ENCODE data around the gene DXO. TPM values are rescaled to one million over a fixed set of nuclear protein-coding genes. Genes with fewer than 3 reads are reported as not detected.
A peak's percentile ranks its signal among the peaks of the same experiment; 100 is the strongest.
"Not testable (repeated sequence)": the region's sequence is repeated elsewhere in the genome, so short reads cannot be mapped to it uniquely, and the experiment has no call there.

The DXO gene
- total and polyA plus RNA-seq, 2 donors, result 11.8 to 27.3 TPM

- not testable (repeated sequence) for DNase-seq (ENCODE audit: low read depth in 6 of 9, low spot score in 9 of 9); H3K36me3 ChIP-seq (ENCODE audit: control insufficient read depth in 2 of 2, insufficient read depth in 2 of 2, low read length in 1 of 2); H3K27ac ChIP-seq (ENCODE audit: low read depth in 1 of 2, low read length in 1 of 2); H3K4me1 ChIP-seq (ENCODE audit: control insufficient read depth in 2 of 2, insufficient read depth in 2 of 2, low read length in 2 of 2); H3K9me3 ChIP-seq (ENCODE audit: control insufficient read depth in 2 of 2, insufficient read depth in 1 of 2, low read length in 1 of 2); H3K27me3 ChIP-seq (ENCODE audit: control insufficient read depth in 2 of 2, insufficient read depth in 1 of 2, low read length in 1 of 2); H3K4me3 ChIP-seq (ENCODE audit: low read length in 2 of 2)
- WGBS, result 91% methylated on average over 12 of the region's 12 CpGs
Measured at GRCh38 chr6:32007086-32007485, 35.1 kb upstream of the DXO start.

- not testable (repeated sequence) for DNase-seq (ENCODE audit: low read depth in 6 of 9, low spot score in 9 of 9)
Measured at GRCh38 chr6:32005991-32006529, 34.1 kb upstream of the DXO start.

GRCh38 chr6:32005538-32005880, 33.6 kb upstream of the DXO start:
- not testable (repeated sequence) for H3K27me3 ChIP-seq (ENCODE audit: control insufficient read depth in 2 of 2, insufficient read depth in 1 of 2, low read length in 1 of 2); H3K27ac ChIP-seq (ENCODE audit: low read depth in 1 of 2, low read length in 1 of 2); H3K36me3 ChIP-seq (ENCODE audit: control insufficient read depth in 2 of 2, insufficient read depth in 2 of 2, low read length in 1 of 2); H3K4me3 ChIP-seq (ENCODE audit: low read length in 2 of 2); H3K4me1 ChIP-seq (ENCODE audit: control insufficient read depth in 2 of 2, insufficient read depth in 2 of 2, low read length in 2 of 2); DNase-seq (ENCODE audit: low read depth in 6 of 9, low spot score in 9 of 9); H3K9me3 ChIP-seq (ENCODE audit: control insufficient read depth in 2 of 2, insufficient read depth in 1 of 2, low read length in 1 of 2)
- WGBS, result 93% methylated on average over 9 of the region's 9 CpGs

More at GRCh38 chr6:32005991-32006529, 34.1 kb upstream of the DXO start:
- not testable (repeated sequence) for H3K36me3 ChIP-seq (ENCODE audit: control insufficient read depth in 2 of 2, insufficient read depth in 2 of 2, low read length in 1 of 2); H3K9me3 ChIP-seq (ENCODE audit: control insufficient read depth in 2 of 2, insufficient read depth in 1 of 2, low read length in 1 of 2); H3K27me3 ChIP-seq (ENCODE audit: control insufficient read depth in 2 of 2, insufficient read depth in 1 of 2, low read length in 1 of 2); H3K4me3 ChIP-seq (ENCODE audit: low read length in 2 of 2); H3K4me1 ChIP-seq (ENCODE audit: control insufficient read depth in 2 of 2, insufficient read depth in 2 of 2, low read length in 2 of 2); H3K27ac ChIP-seq (ENCODE audit: low read depth in 1 of 2, low read length in 1 of 2)
- 84% methylated on average over 8 of the region's 8 CpGs for WGBS

- WGBS, result 64% methylated on average over 9 of the region's 13 CpGs
- not testable (repeated sequence) for H3K4me1 ChIP-seq (ENCODE audit: control insufficient read depth in 2 of 2, insufficient read depth in 2 of 2, low read length in 2 of 2); H3K27me3 ChIP-seq (ENCODE audit: control insufficient read depth in 2 of 2, insufficient read depth in 1 of 2, low read length in 1 of 2); DNase-seq (ENCODE audit: low read depth in 6 of 9, low spot score in 9 of 9); H3K9me3 ChIP-seq (ENCODE audit: control insufficient read depth in 2 of 2, insufficient read depth in 1 of 2, low read length in 1 of 2); H3K4me3 ChIP-seq (ENCODE audit: low read length in 2 of 2); H3K36me3 ChIP-seq (ENCODE audit: control insufficient read depth in 2 of 2, insufficient read depth in 2 of 2, low read length in 1 of 2)
- peak overlapping the region in 1 of 2 donors; percentile 42 for H3K27ac ChIP-seq (ENCODE audit: low read depth in 1 of 2, low read length in 1 of 2)
Measured at GRCh38 chr6:32004864-32005537, 33.1 kb upstream of the DXO start.

- 57% methylated on average over 4 of the region's 4 CpGs for WGBS
- H3K36me3 ChIP-seq (ENCODE audit: control insufficient read depth in 2 of 2, insufficient read depth in 2 of 2, low read length in 1 of 2); DNase-seq (ENCODE audit: low read depth in 6 of 9, low spot score in 9 of 9); H3K4me3 ChIP-seq (ENCODE audit: low read length in 2 of 2); H3K9me3 ChIP-seq (ENCODE audit: control insufficient read depth in 2 of 2, insufficient read depth in 1 of 2, low read length in 1 of 2); H3K4me1 ChIP-seq (ENCODE audit: control insufficient read depth in 2 of 2, insufficient read depth in 2 of 2, low read length in 2 of 2); H3K27ac ChIP-seq (ENCODE audit: low read depth in 1 of 2, low read length in 1 of 2); H3K27me3 ChIP-seq (ENCODE audit: control insufficient read depth in 2 of 2, insufficient read depth in 1 of 2, low read length in 1 of 2): not testable (repeated sequence)
Measured at GRCh38 chr6:32004393-32004792, 32.5 kb upstream of the DXO start.

GRCh38 chr6:32003301-32003700, 31.4 kb upstream of the DXO start:
- WGBS, result no CpG with 5 or more reads among the region's 7 CpGs
- H3K36me3 ChIP-seq (ENCODE audit: control insufficient read depth in 2 of 2, insufficient read depth in 2 of 2, low read length in 1 of 2); H3K9me3 ChIP-seq (ENCODE audit: control insufficient read depth in 2 of 2, insufficient read depth in 1 of 2, low read length in 1 of 2); H3K27ac ChIP-seq (ENCODE audit: low read depth in 1 of 2, low read length in 1 of 2); DNase-seq (ENCODE audit: low read depth in 6 of 9, low spot score in 9 of 9); H3K4me1 ChIP-seq (ENCODE audit: control insufficient read depth in 2 of 2, insufficient read depth in 2 of 2, low read length in 2 of 2); H3K4me3 ChIP-seq (ENCODE audit: low read length in 2 of 2); H3K27me3 ChIP-seq (ENCODE audit: control insufficient read depth in 2 of 2, insufficient read depth in 1 of 2, low read length in 1 of 2): not testable (repeated sequence)

GRCh38 chr6:32002546-32003268, 30.8 kb upstream of the DXO start:
- WGBS, result no CpG with 5 or more reads among the region's 15 CpGs

GRCh38 chr6:31996385-31996784, 24.4 kb upstream of the DXO start:
- H3K27me3 ChIP-seq (ENCODE audit: control insufficient read depth in 2 of 2, insufficient read depth in 1 of 2, low read length in 1 of 2); H3K9me3 ChIP-seq (ENCODE audit: control insufficient read depth in 2 of 2, insufficient read depth in 1 of 2, low read length in 1 of 2); DNase-seq (ENCODE audit: low read depth in 6 of 9, low spot score in 9 of 9); H3K36me3 ChIP-seq (ENCODE audit: control insufficient read depth in 2 of 2, insufficient read depth in 2 of 2, low read length in 1 of 2); H3K4me3 ChIP-seq (ENCODE audit: low read length in 2 of 2); H3K27ac ChIP-seq (ENCODE audit: low read depth in 1 of 2, low read length in 1 of 2); H3K4me1 ChIP-seq (ENCODE audit: control insufficient read depth in 2 of 2, insufficient read depth in 2 of 2, low read length in 2 of 2): not testable (repeated sequence)
- 94% methylated on average over 5 of the region's 6 CpGs for WGBS

More at GRCh38 chr6:32002546-32003268, 30.8 kb upstream of the DXO start:
- not testable (repeated sequence) for H3K36me3 ChIP-seq (ENCODE audit: control insufficient read depth in 2 of 2, insufficient read depth in 2 of 2, low read length in 1 of 2); H3K9me3 ChIP-seq (ENCODE audit: control insufficient read depth in 2 of 2, insufficient read depth in 1 of 2, low read length in 1 of 2); H3K4me1 ChIP-seq (ENCODE audit: control insufficient read depth in 2 of 2, insufficient read depth in 2 of 2, low read length in 2 of 2); H3K27me3 ChIP-seq (ENCODE audit: control insufficient read depth in 2 of 2, insufficient read depth in 1 of 2, low read length in 1 of 2); H3K4me3 ChIP-seq (ENCODE audit: low read length in 2 of 2); DNase-seq (ENCODE audit: low read depth in 6 of 9, low spot score in 9 of 9); H3K27ac ChIP-seq (ENCODE audit: low read depth in 1 of 2, low read length in 1 of 2)

- not testable (repeated sequence) for H3K9me3 ChIP-seq (ENCODE audit: control insufficient read depth in 2 of 2, insufficient read depth in 1 of 2, low read length in 1 of 2); H3K4me1 ChIP-seq (ENCODE audit: control insufficient read depth in 2 of 2, insufficient read depth in 2 of 2, low read length in 2 of 2); H3K27me3 ChIP-seq (ENCODE audit: control insufficient read depth in 2 of 2, insufficient read depth in 1 of 2, low read length in 1 of 2); H3K4me3 ChIP-seq (ENCODE audit: low read length in 2 of 2); DNase-seq (ENCODE audit: low read depth in 6 of 9, low spot score in 9 of 9); H3K27ac ChIP-seq (ENCODE audit: low read depth in 1 of 2, low read length in 1 of 2); H3K36me3 ChIP-seq (ENCODE audit: control insufficient read depth in 2 of 2, insufficient read depth in 2 of 2, low read length in 1 of 2)
- over 99% methylated on average over 8 of the region's 14 CpGs for WGBS
Measured at GRCh38 chr6:31994421-31994820, 22.5 kb upstream of the DXO start.

Data from thymus (tissue), 11 donors.